ENCODE data around the gene CYGB. TPM values are rescaled to one million over a fixed set of nuclear protein-coding genes. Genes with fewer than 3 reads are reported as not detected.

The CYGB gene
- total RNA-seq, 4 donors from 2014 or later = 12.6 to 23.2 (median 18.8) TPM

DNA sequence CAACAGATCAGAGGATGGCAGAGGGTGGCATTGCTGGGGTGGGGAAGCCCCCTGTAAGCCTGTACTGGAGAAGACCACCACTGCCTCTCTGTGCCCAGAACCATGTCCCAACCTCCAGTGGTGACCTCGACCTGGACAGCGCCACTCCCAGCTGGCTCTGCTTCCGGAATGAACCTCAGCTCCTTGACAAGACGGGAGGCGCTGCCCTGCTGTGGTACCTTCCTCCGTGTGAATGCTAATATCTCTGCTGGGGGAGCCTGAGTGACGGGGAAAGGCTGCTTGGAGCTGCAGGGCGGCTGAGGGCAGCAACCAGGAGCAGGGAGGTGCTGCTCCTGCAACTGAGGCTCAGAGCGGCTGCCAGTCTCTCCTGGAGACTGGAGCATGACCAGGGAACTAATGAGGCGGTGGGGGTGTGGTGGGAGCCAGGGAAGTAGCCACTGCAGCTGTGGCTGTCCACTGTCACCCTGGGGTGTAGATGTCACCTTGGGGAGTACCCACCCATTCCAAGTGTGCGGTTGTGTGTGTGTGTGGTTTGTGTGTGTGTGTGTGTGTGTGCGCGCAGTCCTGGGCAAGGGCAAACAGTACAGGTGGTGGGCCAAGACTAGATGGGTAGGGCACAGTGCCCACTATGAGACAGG lies 8.5 kb upstream of the CYGB start:
- H3K36me3 ChIP-seq = no peaks in the 10 kb centered on the region
- WGBS, 2 donors (ENCODE audit: low coverage in 1 of 2) = 100% methylated on average over 2 of the region's 13 CpGs; no CpG with 5 or more reads in 1 of the 2 donors
- peaks cover 0 to 49% (median 20%) of the 10 kb centered on the region in 3 donors for H3K4me1 ChIP-seq
- no peak for TF ChIP-seq EP300 (IDR thresholded peaks at IDR 0.05)
- no peak for TF ChIP-seq POLR2A (IDR thresholded peaks at IDR 0.05)
- TF ChIP-seq POLR2AphosphoS5 (IDR thresholded peaks at IDR 0.05) = no peak
- TF ChIP-seq, protein P1, sequence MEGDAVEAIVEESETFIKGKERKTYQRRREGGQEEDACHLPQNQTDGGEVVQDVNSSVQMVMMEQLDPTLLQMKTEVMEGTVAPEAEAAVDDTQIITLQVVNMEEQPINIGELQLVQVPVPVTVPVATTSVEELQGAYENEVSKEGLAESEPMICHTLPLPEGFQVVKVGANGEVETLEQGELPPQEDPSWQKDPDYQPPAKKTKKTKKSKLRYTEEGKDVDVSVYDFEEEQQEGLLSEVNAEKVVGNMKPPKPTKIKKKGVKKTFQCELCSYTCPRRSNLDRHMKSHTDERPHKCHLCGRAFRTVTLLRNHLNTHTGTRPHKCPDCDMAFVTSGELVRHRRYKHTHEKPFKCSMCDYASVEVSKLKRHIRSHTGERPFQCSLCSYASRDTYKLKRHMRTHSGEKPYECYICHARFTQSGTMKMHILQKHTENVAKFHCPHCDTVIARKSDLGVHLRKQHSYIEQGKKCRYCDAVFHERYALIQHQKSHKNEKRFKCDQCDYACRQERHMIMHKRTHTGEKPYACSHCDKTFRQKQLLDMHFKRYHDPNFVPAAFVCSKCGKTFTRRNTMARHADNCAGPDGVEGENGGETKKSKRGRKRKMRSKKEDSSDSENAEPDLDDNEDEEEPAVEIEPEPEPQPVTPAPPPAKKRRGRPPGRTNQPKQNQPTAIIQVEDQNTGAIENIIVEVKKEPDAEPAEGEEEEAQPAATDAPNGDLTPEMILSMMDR (IDR thresholded peaks at IDR 0.05) = no peak
- no peak overlapping the region for H3K4me3 ChIP-seq
- H3K27me3 ChIP-seq = peaks cover 17% of the 10 kb centered on the region
- no peak for ATAC-seq
- H3K9me3 ChIP-seq = no peaks in the 10 kb centered on the region
- no peak overlapping the region for H3K27ac ChIP-seq

DNA sequence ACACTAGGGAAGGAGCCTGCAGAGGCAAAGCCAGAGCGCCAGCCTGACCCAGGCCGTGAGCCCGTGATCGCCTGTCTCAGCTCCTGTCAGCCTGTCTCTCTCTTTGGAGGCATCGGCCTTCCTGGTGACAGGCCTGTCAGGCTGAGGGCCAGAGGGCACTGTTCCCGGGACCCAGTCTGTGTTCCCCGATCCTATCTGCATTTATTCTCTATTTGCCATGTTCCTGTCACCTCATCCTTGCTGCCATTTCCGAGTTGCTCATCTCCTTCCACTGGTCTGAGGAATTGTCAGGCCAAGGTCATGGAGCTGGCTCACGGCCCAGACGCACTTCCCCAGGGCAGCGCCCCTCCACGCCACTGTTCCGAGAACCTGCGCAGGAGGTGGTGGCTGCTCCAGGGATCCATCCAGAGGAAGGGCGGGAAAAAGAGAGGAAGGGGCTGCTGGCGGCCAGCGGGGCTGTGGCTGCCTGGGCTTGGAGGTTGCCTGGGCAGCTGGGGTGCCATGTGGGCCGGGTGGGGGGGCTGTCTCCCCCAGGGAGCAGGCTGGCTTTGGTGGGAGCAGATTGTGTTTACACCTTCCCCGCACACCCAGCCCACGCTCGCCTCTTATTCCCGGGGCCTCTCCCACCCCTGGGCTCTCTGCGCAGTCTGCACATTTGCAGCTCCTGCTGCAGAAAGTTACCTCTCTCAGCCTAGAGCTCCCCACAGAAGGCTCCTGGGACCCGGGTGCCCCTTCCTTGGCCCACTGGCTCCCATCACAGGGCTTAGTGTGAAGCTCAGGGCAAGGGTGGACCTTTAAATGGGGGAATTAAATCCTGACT lies 7.2 kb upstream of the CYGB start:
- 94% methylated on average over 3 of the region's 24 CpGs; no CpG with 5 or more reads in 1 of the 2 donors for WGBS, 2 donors (ENCODE audit: low coverage in 1 of 2)
- ATAC-seq = no peak
- Histone ChIP-seq H3K36me3 (no peaks in the 10 kb centered on the region), H3K4me3 (no peak overlapping the region), H3K4me1 (peaks cover 0 to 62% (median 28%) of the 10 kb centered on the region in 3 donors), H3K9me3 (no peaks in the 10 kb centered on the region), H3K27me3 (peaks cover 17% of the 10 kb centered on the region), H3K27ac (peak overlapping the region in 3 of 4 donors; percentile 45 to 56 (median 47))
- peak; percentile 13 for TF ChIP-seq POLR2AphosphoS5 (IDR thresholded peaks at IDR 0.05)
- TF ChIP-seq, protein P1 (IDR thresholded peaks at IDR 0.05) = no peak
- TF ChIP-seq EP300 (IDR thresholded peaks at IDR 0.05) = no peak

DNA sequence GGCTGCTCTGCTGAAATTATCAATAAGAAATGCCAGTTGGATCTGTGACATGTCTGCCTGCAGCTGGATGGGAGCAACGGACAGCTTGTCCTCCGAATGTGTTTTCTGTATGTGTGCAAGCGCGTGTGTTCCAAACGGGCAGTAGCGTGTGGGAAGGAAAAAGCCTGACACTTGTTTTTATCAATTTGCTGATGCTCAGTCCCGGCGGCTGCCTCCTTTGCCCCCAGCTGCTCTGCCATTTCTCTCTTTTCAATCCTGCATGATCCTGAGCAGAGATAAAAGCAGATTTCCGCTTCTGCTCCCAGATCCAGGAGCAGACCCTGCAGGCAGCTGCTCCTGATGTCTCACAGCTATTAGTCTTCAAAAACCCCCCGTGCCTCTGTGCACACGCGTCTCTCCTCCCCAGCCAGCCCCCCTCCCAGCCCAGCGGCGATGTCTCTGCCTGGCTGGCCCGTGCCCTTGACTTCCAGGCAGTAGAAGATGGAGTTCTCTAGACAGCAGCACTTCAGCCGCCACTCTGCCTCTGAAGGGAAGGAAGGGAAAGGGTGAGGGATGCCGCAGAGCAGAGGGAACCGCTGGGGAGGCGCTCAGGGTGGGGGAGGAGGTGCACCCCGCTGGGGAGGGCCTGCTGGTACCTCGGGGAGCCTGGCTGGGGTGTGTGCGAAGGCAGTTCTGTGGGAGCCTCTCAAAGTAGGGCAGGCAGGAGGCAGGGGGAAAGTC lies 6.5 kb upstream of the CYGB start:
- no peaks in the 10 kb centered on the region for H3K9me3 ChIP-seq
- no peaks in the 10 kb centered on the region for H3K36me3 ChIP-seq
- peak overlapping the region in 3 of 4 donors; percentile 45 to 56 (median 47) for H3K27ac ChIP-seq
- no peak overlapping the region for H3K4me3 ChIP-seq
- no peak for ATAC-seq
- no peak for TF ChIP-seq POLR2A (IDR thresholded peaks at IDR 0.05)
- TF ChIP-seq, protein P1 (IDR thresholded peaks at IDR 0.05) = no peak
- TF ChIP-seq EP300 (IDR thresholded peaks at IDR 0.05) = no peak
- TF ChIP-seq POLR2AphosphoS5 (IDR thresholded peaks at IDR 0.05) = no peak
- H3K27me3 ChIP-seq = peaks cover 18% of the 10 kb centered on the region
- H3K4me1 ChIP-seq = peaks cover 0 to 70% (median 28%) of the 10 kb centered on the region in 3 donors
- 51 to 57% methylated on average over 8 of the region's 22 CpGs for WGBS, 2 donors (ENCODE audit: low coverage in 1 of 2)

DNA sequence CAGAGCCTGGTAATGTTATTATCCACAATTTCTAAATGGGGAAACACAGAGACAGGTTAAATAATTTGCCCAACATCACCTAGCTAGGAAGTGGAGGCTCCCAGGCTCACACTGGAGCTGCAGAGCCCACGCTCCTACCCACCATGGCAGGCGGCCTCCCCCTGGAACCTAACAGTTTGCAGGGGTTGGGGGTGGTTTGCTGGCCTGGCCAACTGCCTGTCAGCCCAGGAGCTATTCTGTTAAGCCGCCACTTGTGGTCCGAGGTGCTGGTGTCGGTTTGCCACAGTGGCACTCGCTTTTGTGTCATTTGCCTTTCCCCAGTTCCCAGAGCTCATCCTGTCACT lies 5.9 kb upstream of the CYGB start:
- WGBS, 2 donors (ENCODE audit: low coverage in 1 of 2) = no CpG with 5 or more reads among the region's 6 CpGs

More for the DNA sequence above, 5.9 kb upstream of the CYGB start:
- ATAC-seq = no peak
- Histone ChIP-seq H3K36me3 (no peaks in the 10 kb centered on the region), H3K9me3 (no peaks in the 10 kb centered on the region), H3K27me3 (peaks cover 23% of the 10 kb centered on the region), H3K4me3 (no peak overlapping the region), H3K4me1 (peaks cover 0 to 75% (median 32%) of the 10 kb centered on the region in 3 donors), H3K27ac (no peak overlapping the region)
- no peak for TF ChIP-seq POLR2A (IDR thresholded peaks at IDR 0.05)
- no peak for TF ChIP-seq POLR2AphosphoS5 (IDR thresholded peaks at IDR 0.05)
- TF ChIP-seq EP300 (IDR thresholded peaks at IDR 0.05) = no peak
- TF ChIP-seq, protein P1 (IDR thresholded peaks at IDR 0.05) = no peak

Data from gastroesophageal sphincter (tissue), 4 donors.